HepG2 (cell line): ENCODE data around the gene ZNF839. TPM values are rescaled to one million over a fixed set of nuclear protein-coding genes. Genes with fewer than 3 reads are reported as not detected.

Experiments
- CC2D1A ChIP-seq: sonication (generic); formaldehyde crosslinking; IDR thresholded peaks from 2 replicates; pipeline ENCODE4 v1.8.1; 2023; ENCODE audit warnings: mild to moderate bottlenecking, missing genetic modification reagents
- CEBPB ChIP-seq: IDR thresholded peaks from 2 replicates; pipeline ENCODE4 v1.6.1; 2011; ENCODE audit warnings: low read depth, low read length, improper control_type of control experiment, borderline replicate concordance
- CREM ChIP-seq, 2 experiments: sonication (generic) in 1 of 2; formaldehyde crosslinking in 1 of 2; IDR thresholded peaks; 2 replicates each; pipeline versions ENCODE4 v1.4.0 to v1.6.1; 2016 to 2020; ENCODE audit warnings: antibody characterized with exemption in 1 of 2, mild to moderate bottlenecking in 1 of 2, missing genetic modification reagents in 1 of 2
- HMG20A ChIP-seq: IDR thresholded peaks from 2 replicates; pipeline ENCODE4 v1.6.1; 2016; ENCODE audit warnings: borderline replicate concordance
- KLF9 ChIP-seq: IDR thresholded peaks from 2 replicates; pipeline ENCODE4 v1.6.1; 2016; ENCODE audit warnings: low read depth
- LRRFIP1 ChIP-seq: sonication (generic); formaldehyde crosslinking; conservative IDR thresholded peaks from 2 replicates; pipeline ENCODE4 v1.4.0; 2020; ENCODE audit warnings: missing genetic modification reagents
- NFE2L1 ChIP-seq: sonication (generic); formaldehyde crosslinking; IDR thresholded peaks from 2 replicates; pipeline ENCODE4 v1.4.0; 2020; ENCODE audit warnings: missing genetic modification reagents, mild to moderate bottlenecking, borderline replicate concordance
- PHF5A ChIP-seq: IDR thresholded peaks from one replicate; pipeline ENCODE4 v1.6.1; 2018; ENCODE audit warnings: low read depth, missing genetic modification reagents; ENCODE audit not compliant: unreplicated experiment
- PRDM15 ChIP-seq: sonication (generic); formaldehyde crosslinking; IDR thresholded peaks from 2 replicates; pipeline ENCODE4 v1.4.0; 2020; ENCODE audit warnings: missing genetic modification reagents
- REST ChIP-seq, 2 experiments: IDR thresholded peaks; 2 replicates each; pipeline ENCODE4 v1.6.1; 2011 to 2012; ENCODE audit warnings: low read length in 2 of 2, borderline replicate concordance in 1 of 2, low read depth in 1 of 2, mild to moderate bottlenecking in 1 of 2, moderate library complexity in 1 of 2
- TBX3 ChIP-seq: fragments of 450-650 bp; IDR thresholded peaks from 2 replicates; pipeline ENCODE4 v1.6.1; 2017; ENCODE audit warnings: antibody characterized with exemption, mild to moderate bottlenecking, inconsistent platforms, borderline replicate concordance
- ZBTB38 ChIP-seq: sonication (generic); formaldehyde crosslinking; IDR thresholded peaks from 2 replicates; pipeline ENCODE4 v1.5.1; 2020; ENCODE audit warnings: mild to moderate bottlenecking, missing genetic modification reagents
- ZBTB8A ChIP-seq: sonication (generic); formaldehyde crosslinking; IDR thresholded peaks from 2 replicates; pipeline ENCODE4 v1.4.0; 2020; ENCODE audit warnings: mild to moderate bottlenecking, low read depth, missing genetic modification reagents, borderline replicate concordance
- ZFP82 ChIP-seq: sonication (generic); formaldehyde crosslinking; IDR thresholded peaks from 2 replicates; pipeline ENCODE4 v1.5.1; 2020; ENCODE audit warnings: mild to moderate bottlenecking, missing genetic modification reagents, borderline replicate concordance
- ZNF343 ChIP-seq: sonication (generic); formaldehyde crosslinking; IDR thresholded peaks from 2 replicates; pipeline ENCODE4 v1.4.0; 2020; ENCODE audit warnings: mild to moderate bottlenecking, missing genetic modification reagents
- ZNF382 ChIP-seq: sonication (generic); formaldehyde crosslinking; IDR thresholded peaks from 2 replicates; pipeline ENCODE4 v1.5.0; 2020; ENCODE audit warnings: missing genetic modification reagents, mild to moderate bottlenecking, borderline replicate concordance
- ZNF501 ChIP-seq: sonication (generic); formaldehyde crosslinking; IDR thresholded peaks from 2 replicates; pipeline ENCODE4 v1.5.1; 2020; ENCODE audit warnings: mild to moderate bottlenecking, moderate library complexity, missing genetic modification reagents
- ZNF567 ChIP-seq: sonication (generic); formaldehyde crosslinking; IDR thresholded peaks from 2 replicates; pipeline ENCODE4 v1.8.1; 2023; ENCODE audit warnings: mild to moderate bottlenecking, missing genetic modification reagents, borderline replicate concordance
- ZNF570 ChIP-seq: sonication (generic); formaldehyde crosslinking; IDR thresholded peaks from 2 replicates; pipeline ENCODE4 v1.4.0; 2020; ENCODE audit warnings: mild to moderate bottlenecking, missing genetic modification reagents, borderline replicate concordance
- ZNF782 ChIP-seq: sonication (generic); formaldehyde crosslinking; IDR thresholded peaks from 2 replicates; pipeline ENCODE4 v1.4.0; 2020; ENCODE audit warnings: missing genetic modification reagents, mild to moderate bottlenecking, borderline replicate concordance
- polyA plus RNA-seq, 8 experiments: library from polyadenylated mRNA; depleted of rRNA in 3 of 8; stranded (reverse) in 7 of 8; unstranded in 1 of 8; fragments of >200 nt; fragmentation: Illumina TruSeq in 4 of 8; extraction: Trizol in 4 of 8; gene quantifications; 2 replicates each; pipeline versions ENCODE4 v1.2.1 to v1.2.3, GENCODE V29; 2011 to 2016; ENCODE audit warnings: low read depth in 4 of 8, missing spikeins in 1 of 8, mixed read lengths in 1 of 8; ENCODE audit not compliant: insufficient read depth in 1 of 8
- total RNA-seq, 5 experiments: library from RNA; depleted of rRNA; stranded (reverse); fragments of >200 nt; fragmentation: Illumina TruSeq; extraction: Trizol; gene quantifications; 2 replicates each; pipeline ENCODE4 v1.2.3, GENCODE V29; 2016; ENCODE audit warnings: low read depth in 1 of 5

Gene ZNF839
- total and polyA plus RNA-seq, 2 of the 13 experiments (the other 11 are each of a cell fraction or from before 2014, with no cell fraction given) = 11.1 to 12.8 TPM

DNA sequence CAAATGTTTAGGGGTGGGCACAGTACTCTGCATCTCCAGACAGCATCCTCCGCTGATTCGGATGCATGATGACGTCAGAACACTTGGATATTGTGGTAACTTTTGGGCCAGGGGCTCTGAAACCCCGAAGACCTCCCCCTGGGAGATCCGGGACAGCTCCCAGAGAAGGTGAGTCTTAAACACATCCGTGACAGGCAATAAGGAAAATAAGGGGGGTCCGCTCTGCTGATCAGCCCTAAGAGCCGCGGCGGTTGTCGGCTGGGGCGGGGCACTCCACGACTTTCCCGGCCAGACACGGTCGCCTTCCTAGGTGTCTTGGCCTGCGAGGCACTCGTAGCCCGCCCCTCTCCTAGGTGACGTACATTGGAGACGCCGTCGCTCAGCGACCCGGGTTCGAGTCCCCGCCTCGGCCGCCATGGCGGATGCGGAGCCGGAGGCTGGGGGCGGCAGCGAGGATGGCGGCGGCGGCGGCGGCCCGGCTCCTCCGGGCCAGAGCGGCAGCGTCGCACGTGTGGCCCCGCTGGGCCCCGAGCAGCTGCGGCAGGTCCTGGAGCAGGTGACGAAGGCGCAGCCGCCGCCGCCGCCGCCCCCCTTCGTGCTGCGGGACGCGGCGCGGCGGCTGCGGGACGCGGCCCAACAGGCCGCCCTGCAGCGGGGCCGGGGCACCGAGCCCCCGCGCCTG, at the start of gene ZNF839 (continued):
- TF ChIP-seq REST (IDR thresholded peaks at IDR 0.05; ENCODE audit: borderline replicate concordance in 1 of 2, low read depth in 1 of 2, low read length in 2 of 2) (no peak), KLF9 (CRISPR knock-in tag) (no peak), ZNF782 (CRISPR knock-in tag) (no peak), ZBTB8A (CRISPR knock-in tag) (no peak), ZNF501 (CRISPR knock-in tag) (peak; percentile 17; the same call in 1 of the 2 replicates), LRRFIP1 (CRISPR knock-in tag) (no peak), ZNF382 (CRISPR knock-in tag) (no peak), TBX3 (no peak), CEBPB (no peak), HMG20A (CRISPR knock-in tag) (no peak), ZNF343 (no peak), ZBTB38 (peak; percentile 56; the same call in 1 of the 2 replicates), CC2D1A (CRISPR knock-in tag) (no peak), NFE2L1 (CRISPR knock-in tag) (no peak), ZFP82 (no peak), ZNF570 (CRISPR knock-in tag) (no peak), ZNF567 (CRISPR knock-in tag) (no peak), PRDM15 (CRISPR knock-in tag) (no peak), CREM (IDR thresholded peaks at IDR 0.05) (peak; percentile 91), CREM (CRISPR knock-in tag; IDR thresholded peaks at IDR 0.05) (peak; percentile 54; the same call in 1 of the 2 replicates), PHF5A (CRISPR knock-in tag) (no peak)
